GM12873 (cell line): Measurements from ENCODE around the gene ACOT2.

Experiments
- TF ChIP-seq, protein P1 (sequence below): IDR thresholded peaks from 2 replicates; pipeline ENCODE4 v1.5.1; 2012; ENCODE audit warnings: low read depth, mild to moderate bottlenecking, moderate library complexity, low read length, control low read depth; ENCODE audit not compliant: insufficient read depth; ENCODE audit errors: missing control alignments

The ACOT2 gene

GRCh38 chr14:73567358-73567757 lies 1.7 kb upstream of the ACOT2 start:
- TF ChIP-seq, protein P1, sequence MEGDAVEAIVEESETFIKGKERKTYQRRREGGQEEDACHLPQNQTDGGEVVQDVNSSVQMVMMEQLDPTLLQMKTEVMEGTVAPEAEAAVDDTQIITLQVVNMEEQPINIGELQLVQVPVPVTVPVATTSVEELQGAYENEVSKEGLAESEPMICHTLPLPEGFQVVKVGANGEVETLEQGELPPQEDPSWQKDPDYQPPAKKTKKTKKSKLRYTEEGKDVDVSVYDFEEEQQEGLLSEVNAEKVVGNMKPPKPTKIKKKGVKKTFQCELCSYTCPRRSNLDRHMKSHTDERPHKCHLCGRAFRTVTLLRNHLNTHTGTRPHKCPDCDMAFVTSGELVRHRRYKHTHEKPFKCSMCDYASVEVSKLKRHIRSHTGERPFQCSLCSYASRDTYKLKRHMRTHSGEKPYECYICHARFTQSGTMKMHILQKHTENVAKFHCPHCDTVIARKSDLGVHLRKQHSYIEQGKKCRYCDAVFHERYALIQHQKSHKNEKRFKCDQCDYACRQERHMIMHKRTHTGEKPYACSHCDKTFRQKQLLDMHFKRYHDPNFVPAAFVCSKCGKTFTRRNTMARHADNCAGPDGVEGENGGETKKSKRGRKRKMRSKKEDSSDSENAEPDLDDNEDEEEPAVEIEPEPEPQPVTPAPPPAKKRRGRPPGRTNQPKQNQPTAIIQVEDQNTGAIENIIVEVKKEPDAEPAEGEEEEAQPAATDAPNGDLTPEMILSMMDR: no peak

GRCh38 chr14:73567951-73568885 lies 795 bp upstream of the ACOT2 start:
- TF ChIP-seq, protein P1: no peak

DNA sequence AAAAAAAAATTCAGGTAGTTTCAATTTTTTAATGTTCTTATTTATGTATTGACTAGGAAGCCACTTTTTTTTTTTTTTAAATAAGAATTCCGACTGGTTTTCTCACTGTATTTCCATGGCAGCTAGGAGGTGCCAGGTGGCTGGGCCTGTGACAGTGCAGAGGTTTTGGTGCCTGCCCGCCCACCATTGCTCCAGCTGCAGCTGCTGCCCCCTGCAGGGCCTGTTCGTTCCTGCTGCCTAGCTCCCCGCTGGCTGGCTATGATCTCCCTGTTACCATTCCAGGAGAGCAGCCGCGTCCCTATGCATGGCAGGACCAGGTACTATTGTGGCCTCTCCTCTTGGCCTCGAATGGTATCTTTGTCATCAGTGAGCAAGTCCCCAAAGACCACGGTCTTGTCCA lies 1.9 kb downstream of the ACOT2 start:
- TF ChIP-seq, protein P1: peak; percentile 62

DNA sequence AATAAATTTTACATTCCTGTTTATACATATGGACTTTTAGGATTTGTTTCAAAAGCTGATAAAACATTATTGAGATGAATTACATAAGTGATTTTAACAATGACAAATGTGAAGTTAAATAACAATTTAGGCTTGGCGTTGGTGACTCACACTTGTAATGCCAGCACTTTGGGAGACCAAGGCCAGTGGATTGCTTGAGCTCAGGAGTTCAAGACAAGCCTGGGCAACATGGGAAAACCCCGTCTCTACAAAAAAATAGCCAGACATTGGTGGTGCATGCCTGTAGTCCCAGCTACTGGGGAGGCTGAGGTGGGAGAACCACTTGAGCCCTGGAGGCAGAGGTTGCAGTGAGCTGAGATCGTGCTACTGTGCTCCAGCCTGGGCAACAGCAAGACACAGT lies 7.4 kb downstream of the ACOT2 start:
- TF ChIP-seq, protein P1: no peak

DNA sequence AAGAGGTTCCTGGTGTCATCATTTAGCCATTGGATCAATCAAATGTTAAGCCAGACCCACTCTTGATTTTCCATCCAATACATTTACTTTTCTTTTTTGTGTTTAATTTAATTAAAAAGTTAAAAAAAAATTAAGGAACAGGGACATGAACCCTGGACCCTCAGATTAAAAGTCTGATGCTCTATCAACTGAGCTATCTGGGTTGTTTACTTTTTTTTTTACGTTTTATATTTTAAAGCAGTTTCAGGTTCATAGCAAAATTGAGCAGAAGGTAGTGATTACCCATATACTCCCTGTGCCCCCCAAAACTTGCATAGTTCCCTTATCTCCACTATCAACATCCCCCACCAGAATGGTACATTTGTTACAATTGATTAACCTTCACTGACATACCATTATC lies 19.7 kb downstream of the ACOT2 start:
- TF ChIP-seq, protein P1: no peak

DNA sequence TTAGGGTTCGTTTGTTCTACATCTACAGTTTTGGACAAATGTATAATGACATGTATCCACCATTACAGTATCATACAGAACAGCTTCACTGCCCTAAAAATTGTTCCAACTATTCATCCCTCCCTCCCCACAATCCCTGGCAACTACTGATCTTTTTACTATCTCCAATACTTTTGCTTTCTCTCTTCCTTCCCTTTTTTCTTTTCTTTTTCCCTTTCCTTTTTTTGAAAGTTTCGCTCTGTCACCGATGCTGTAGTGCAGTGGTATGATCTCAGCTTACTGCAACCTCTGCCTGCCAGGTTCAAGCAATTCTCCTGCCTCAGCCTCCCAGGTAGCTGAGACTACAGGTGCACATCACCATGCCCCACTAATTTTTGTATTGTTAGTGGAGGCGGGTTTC lies 20.1 kb downstream of the ACOT2 start:
- TF ChIP-seq, protein P1: no peak

DNA sequence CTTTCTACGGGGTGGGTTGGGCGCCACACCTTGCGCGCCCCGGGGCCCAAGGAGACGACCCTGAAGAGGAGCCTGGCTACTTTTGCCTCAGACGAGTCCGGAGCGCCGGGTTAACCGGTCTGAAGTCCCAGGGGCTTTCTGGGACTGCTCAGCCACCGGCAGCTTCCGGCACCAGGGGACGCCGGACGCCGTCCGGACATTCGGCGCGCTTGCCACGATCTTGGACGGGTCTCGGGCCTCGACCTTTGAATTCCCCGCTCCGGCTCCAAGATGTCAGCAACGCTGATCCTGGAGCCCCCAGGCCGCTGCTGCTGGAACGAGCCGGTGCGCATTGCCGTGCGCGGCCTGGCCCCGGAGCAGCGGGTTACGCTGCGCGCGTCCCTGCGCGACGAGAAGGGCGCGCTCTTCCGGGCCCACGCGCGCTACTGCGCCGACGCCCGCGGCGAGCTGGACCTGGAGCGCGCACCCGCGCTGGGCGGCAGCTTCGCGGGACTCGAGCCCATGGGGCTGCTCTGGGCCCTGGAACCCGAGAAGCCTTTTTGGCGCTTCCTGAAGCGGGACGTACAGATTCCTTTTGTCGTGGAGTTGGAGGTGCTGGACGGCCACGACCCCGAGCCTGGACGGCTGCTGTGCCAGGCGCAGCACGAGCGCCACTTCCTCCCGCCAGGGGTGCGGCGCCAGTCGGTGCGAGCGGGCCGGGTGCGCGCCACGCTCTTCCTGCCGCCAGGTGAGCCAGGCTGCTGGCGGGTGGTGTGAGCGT lies 22.9 kb downstream of the ACOT2 start, which contains the start of gene ACOT4:
TSS of gene ACOT4 (plus strand) at position 184 of the 760 bp plus-strand sequence. CDS start at position 271, 87 bp downstream.
- TF ChIP-seq, protein P1: peak; percentile 29
